ENCODE measurements around the gene FAM98C. TPM values are rescaled to one million over a fixed set of nuclear protein-coding genes. Genes with fewer than 3 reads are reported as not detected.

The FAM98C gene
- total and polyA plus RNA-seq, 4 donors: 4.2 to 8.5 (median 6.2) TPM

DNA sequence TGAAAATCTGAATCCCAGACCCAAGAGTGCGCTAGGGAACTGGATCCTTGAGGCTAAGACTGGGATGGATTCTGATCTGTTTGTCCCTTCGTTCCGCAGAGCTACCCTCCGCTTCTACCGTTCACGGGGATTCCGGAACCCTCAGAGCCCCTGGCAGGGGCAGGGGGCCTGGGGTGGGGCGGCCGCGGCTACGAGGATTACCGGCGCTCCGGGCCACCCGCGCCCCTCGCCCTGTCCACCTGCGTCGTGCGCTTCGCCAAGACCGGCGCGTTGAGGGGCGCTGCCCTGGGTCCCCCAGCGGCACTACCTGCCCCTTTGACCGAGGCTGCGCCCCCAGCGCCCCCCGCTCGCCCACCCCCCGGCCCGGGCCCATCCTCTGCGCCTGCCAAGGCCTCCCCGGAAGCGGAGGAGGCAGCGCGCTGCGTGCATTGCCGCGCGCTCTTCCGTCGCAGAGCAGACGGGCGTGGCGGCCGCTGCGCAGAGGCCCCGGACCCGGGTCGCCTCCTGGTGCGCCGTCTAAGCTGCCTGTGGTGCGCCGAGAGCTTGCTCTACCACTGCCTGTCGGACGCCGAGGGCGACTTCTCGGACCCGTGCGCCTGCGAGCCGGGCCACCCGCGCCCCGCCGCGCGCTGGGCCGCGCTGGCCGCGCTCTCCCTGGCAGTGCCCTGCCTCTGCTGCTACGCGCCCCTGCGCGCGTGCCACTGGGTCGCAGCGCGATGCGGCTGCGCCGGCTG is 7.3 kb upstream of the FAM98C start:
- WGBS: 7% methylated on average over 86 of the region's 86 CpGs
- Histone ChIP-seq H3K9me3 (ENCODE audit: control insufficient read depth in 4 of 4, low read length in 3 of 4) (no peaks in the 10 kb centered on the region), H3K9ac (ENCODE audit: low read depth in 1 of 2, low read length in 2 of 2) (no peak overlapping the region), H3K27me3 (ENCODE audit: control insufficient read depth in 4 of 4, insufficient read depth in 4 of 4, low read length in 3 of 4) (peaks cover 0 to 5% (median 0%) of the 10 kb centered on the region in 4 donors), H3K4me1 (ENCODE audit: control insufficient read depth in 4 of 4, insufficient read depth in 4 of 4, low read length in 3 of 4) (no peaks in the 10 kb centered on the region), H3K27ac (ENCODE audit: low read depth in 1 of 2, low read length in 2 of 2) (no peak overlapping the region), H3K36me3 (ENCODE audit: control insufficient read depth in 4 of 4, insufficient read depth in 3 of 4, low read depth in 1 of 4, low read length in 3 of 4) (no peaks in the 10 kb centered on the region), H3K4me3 (ENCODE audit: low read depth in 1 of 3, low read length in 3 of 3) (no peak overlapping the region)
- TF ChIP-seq, protein P1, sequence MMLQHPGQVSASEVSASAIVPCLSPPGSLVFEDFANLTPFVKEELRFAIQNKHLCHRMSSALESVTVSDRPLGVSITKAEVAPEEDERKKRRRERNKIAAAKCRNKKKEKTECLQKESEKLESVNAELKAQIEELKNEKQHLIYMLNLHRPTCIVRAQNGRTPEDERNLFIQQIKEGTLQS (IDR thresholded peaks at IDR 0.05): no peak
- TF ChIP-seq HNF4G (IDR thresholded peaks at IDR 0.05) (no peak), TAF1 (conservative IDR thresholded peaks at IDR 0.05) (no peak)
- DNase-seq (ENCODE audit: low spot score): no peak

DNA sequence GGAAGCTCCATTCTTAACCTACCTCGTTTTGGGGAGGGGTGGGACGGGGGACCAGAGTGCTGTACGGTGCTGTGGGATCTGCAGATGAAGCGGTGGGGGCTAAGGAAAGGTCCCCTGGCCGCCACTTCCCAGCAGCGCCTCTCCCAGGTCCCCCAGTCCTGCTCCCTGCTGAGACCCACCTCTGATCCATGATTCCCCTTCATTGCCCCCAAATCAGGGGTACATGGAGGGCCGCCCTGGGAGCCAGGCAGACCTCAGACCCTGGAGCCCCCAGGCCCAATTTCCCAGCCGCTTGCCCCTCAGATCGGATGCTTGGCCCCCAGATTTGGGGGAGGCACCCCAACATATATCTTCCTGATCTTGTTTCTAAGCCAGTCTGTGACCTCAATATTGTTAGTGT is 3.8 kb upstream of the FAM98C start:
- Histone ChIP-seq H3K27ac (ENCODE audit: low read depth in 1 of 2, low read length in 2 of 2) (no peak overlapping the region), H3K9ac (ENCODE audit: low read depth in 1 of 2, low read length in 2 of 2) (no peak overlapping the region), H3K27me3 (ENCODE audit: control insufficient read depth in 4 of 4, insufficient read depth in 4 of 4, low read length in 3 of 4) (peaks cover 0 to 4% (median 0%) of the 10 kb centered on the region in 4 donors), H3K9me3 (ENCODE audit: control insufficient read depth in 4 of 4, low read length in 3 of 4) (no peaks in the 10 kb centered on the region), H3K4me1 (ENCODE audit: control insufficient read depth in 4 of 4, insufficient read depth in 4 of 4, low read length in 3 of 4) (peaks cover 0 to 5% (median 1%) of the 10 kb centered on the region in 4 donors), H3K4me3 (ENCODE audit: low read depth in 1 of 3, low read length in 3 of 3) (no peak overlapping the region), H3K36me3 (ENCODE audit: control insufficient read depth in 4 of 4, insufficient read depth in 3 of 4, low read depth in 1 of 4, low read length in 3 of 4) (no peaks in the 10 kb centered on the region)
- no peak for DNase-seq (ENCODE audit: low spot score)
- WGBS: 55% methylated on average over 9 of the region's 9 CpGs
- TF ChIP-seq JUND (IDR thresholded peaks at IDR 0.05) (no peak), HNF4G (IDR thresholded peaks at IDR 0.05) (no peak), EGR1 (IDR thresholded peaks at IDR 0.05; ENCODE audit: low read depth in 2 of 2) (no peak)

DNA sequence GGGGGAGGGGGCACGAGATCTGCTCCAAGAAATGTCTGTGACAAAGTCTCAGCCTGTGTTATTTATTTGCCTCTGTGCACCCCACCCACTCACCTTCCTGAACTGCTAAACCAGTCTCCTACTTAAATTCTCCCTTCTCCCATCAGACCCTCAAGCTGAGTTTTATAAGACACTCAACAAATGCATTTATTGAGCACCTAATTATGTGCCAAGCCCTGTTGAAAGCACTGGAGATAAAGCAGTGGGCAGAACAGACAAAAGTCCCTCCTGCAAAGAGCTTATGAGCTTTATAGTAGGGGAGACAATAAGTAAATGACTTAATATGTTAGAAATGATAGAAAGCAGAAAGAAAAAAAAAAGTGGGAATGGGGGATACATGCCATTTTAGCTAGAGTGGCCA is 3.4 kb upstream of the FAM98C start:
- Histone ChIP-seq H3K9ac (ENCODE audit: low read depth in 1 of 2, low read length in 2 of 2) (no peak overlapping the region), H3K4me3 (ENCODE audit: low read depth in 1 of 3, low read length in 3 of 3) (no peak overlapping the region), H3K9me3 (ENCODE audit: control insufficient read depth in 4 of 4, low read length in 3 of 4) (no peaks in the 10 kb centered on the region), H3K4me1 (ENCODE audit: control insufficient read depth in 4 of 4, insufficient read depth in 4 of 4, low read length in 3 of 4) (peaks cover 0 to 7% (median 3%) of the 10 kb centered on the region in 4 donors), H3K27ac (ENCODE audit: low read depth in 1 of 2, low read length in 2 of 2) (no peak overlapping the region), H3K36me3 (ENCODE audit: control insufficient read depth in 4 of 4, insufficient read depth in 3 of 4, low read depth in 1 of 4, low read length in 3 of 4) (no peaks in the 10 kb centered on the region), H3K27me3 (ENCODE audit: control insufficient read depth in 4 of 4, insufficient read depth in 4 of 4, low read length in 3 of 4) (no peaks in the 10 kb centered on the region)
- DNase-seq (ENCODE audit: low spot score): no peak
- TF ChIP-seq, protein P2, sequence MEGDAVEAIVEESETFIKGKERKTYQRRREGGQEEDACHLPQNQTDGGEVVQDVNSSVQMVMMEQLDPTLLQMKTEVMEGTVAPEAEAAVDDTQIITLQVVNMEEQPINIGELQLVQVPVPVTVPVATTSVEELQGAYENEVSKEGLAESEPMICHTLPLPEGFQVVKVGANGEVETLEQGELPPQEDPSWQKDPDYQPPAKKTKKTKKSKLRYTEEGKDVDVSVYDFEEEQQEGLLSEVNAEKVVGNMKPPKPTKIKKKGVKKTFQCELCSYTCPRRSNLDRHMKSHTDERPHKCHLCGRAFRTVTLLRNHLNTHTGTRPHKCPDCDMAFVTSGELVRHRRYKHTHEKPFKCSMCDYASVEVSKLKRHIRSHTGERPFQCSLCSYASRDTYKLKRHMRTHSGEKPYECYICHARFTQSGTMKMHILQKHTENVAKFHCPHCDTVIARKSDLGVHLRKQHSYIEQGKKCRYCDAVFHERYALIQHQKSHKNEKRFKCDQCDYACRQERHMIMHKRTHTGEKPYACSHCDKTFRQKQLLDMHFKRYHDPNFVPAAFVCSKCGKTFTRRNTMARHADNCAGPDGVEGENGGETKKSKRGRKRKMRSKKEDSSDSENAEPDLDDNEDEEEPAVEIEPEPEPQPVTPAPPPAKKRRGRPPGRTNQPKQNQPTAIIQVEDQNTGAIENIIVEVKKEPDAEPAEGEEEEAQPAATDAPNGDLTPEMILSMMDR (IDR thresholded peaks at IDR 0.05; ENCODE audit: low read depth, low read length, missing input control): no peak
- WGBS: 78% methylated on average over 1 of the region's 1 CpG

DNA sequence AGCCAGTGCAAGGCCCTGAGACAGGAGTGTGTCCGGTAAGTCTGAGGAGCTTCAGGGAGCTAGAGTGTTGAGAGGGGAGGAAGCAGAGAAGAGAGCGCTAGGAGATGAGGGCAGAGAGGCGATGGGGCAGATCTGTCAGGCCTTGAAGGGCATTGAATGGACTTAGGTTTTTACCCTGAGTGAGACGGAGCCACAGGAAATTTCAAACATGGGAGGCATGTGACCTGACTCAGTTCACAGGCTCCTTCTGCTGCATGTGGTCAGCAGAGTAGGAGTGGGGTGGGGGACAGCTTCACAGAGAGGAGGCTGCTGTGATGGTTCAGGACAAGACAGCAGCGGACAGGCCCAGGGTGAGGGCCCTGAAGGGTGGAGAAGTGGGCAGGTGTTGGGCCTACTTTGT is 2.5 kb upstream of the FAM98C start:
- DNase-seq (ENCODE audit: low spot score): no peak
- no peaks in the 10 kb centered on the region for H3K27me3 ChIP-seq (ENCODE audit: control insufficient read depth in 4 of 4, insufficient read depth in 4 of 4, low read length in 3 of 4)
- no peak overlapping the region for H3K9ac ChIP-seq (ENCODE audit: low read depth in 1 of 2, low read length in 2 of 2)
- no peak overlapping the region for H3K27ac ChIP-seq (ENCODE audit: low read depth in 1 of 2, low read length in 2 of 2)
- no peaks in the 10 kb centered on the region for H3K9me3 ChIP-seq (ENCODE audit: control insufficient read depth in 4 of 4, low read length in 3 of 4)
- no peak overlapping the region for H3K4me3 ChIP-seq (ENCODE audit: low read depth in 1 of 3, low read length in 3 of 3)
- H3K36me3 ChIP-seq (ENCODE audit: control insufficient read depth in 4 of 4, insufficient read depth in 3 of 4, low read depth in 1 of 4, low read length in 3 of 4): no peaks in the 10 kb centered on the region
- peaks cover 0 to 7% (median 3%) of the 10 kb centered on the region in 4 donors for H3K4me1 ChIP-seq (ENCODE audit: control insufficient read depth in 4 of 4, insufficient read depth in 4 of 4, low read length in 3 of 4)
- 77% methylated on average over 5 of the region's 5 CpGs for WGBS
- no peak for TF ChIP-seq TAF1 (conservative IDR thresholded peaks at IDR 0.05)
- TF ChIP-seq, protein P3, sequence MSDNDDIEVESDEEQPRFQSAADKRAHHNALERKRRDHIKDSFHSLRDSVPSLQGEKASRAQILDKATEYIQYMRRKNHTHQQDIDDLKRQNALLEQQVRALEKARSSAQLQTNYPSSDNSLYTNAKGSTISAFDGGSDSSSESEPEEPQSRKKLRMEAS (IDR thresholded peaks at IDR 0.05): no peak
- TF ChIP-seq SP1 (IDR thresholded peaks at IDR 0.05): no peak
- TF ChIP-seq, protein P2 (IDR thresholded peaks at IDR 0.05; ENCODE audit: low read depth, low read length, missing input control): no peak
- TF ChIP-seq RAD21 (IDR thresholded peaks at IDR 0.05): no peak
- no peak for TF ChIP-seq FOXA1 (IDR thresholded peaks at IDR 0.05)
- no peak for TF ChIP-seq FOXA2 (IDR thresholded peaks at IDR 0.05)
- TF ChIP-seq, protein P1 (IDR thresholded peaks at IDR 0.05): no peak
- no peak for TF ChIP-seq GABPA (IDR thresholded peaks at IDR 0.05 in 1 of 2, conservative IDR thresholded peaks at IDR 0.05 in 1 of 2)
- no peak for TF ChIP-seq NR2F2 (IDR thresholded peaks at IDR 0.05)
- TF ChIP-seq, protein P4, sequence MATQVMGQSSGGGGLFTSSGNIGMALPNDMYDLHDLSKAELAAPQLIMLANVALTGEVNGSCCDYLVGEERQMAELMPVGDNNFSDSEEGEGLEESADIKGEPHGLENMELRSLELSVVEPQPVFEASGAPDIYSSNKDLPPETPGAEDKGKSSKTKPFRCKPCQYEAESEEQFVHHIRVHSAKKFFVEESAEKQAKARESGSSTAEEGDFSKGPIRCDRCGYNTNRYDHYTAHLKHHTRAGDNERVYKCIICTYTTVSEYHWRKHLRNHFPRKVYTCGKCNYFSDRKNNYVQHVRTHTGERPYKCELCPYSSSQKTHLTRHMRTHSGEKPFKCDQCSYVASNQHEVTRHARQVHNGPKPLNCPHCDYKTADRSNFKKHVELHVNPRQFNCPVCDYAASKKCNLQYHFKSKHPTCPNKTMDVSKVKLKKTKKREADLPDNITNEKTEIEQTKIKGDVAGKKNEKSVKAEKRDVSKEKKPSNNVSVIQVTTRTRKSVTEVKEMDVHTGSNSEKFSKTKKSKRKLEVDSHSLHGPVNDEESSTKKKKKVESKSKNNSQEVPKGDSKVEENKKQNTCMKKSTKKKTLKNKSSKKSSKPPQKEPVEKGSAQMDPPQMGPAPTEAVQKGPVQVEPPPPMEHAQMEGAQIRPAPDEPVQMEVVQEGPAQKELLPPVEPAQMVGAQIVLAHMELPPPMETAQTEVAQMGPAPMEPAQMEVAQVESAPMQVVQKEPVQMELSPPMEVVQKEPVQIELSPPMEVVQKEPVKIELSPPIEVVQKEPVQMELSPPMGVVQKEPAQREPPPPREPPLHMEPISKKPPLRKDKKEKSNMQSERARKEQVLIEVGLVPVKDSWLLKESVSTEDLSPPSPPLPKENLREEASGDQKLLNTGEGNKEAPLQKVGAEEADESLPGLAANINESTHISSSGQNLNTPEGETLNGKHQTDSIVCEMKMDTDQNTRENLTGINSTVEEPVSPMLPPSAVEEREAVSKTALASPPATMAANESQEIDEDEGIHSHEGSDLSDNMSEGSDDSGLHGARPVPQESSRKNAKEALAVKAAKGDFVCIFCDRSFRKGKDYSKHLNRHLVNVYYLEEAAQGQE (IDR thresholded peaks at IDR 0.05): no peak
- no peak for TF ChIP-seq HNF4G (IDR thresholded peaks at IDR 0.05)
